Dendritic cell treated with granulocyte-macrophage colony-stimulating factor and Interleukin-4, amounts not matched to agents 40 ng/mL and 50 ng/mL, for 4 days (primary cell): Measurements from ENCODE around the gene TFR2.

Source experiments
- H3K27ac Mint-ChIP-seq: one replicate; pipeline ENCODE4 v1.8.0; 2022; ENCODE audit warnings: mild to moderate bottlenecking, mixed read lengths
- H3K27me3 Mint-ChIP-seq: one replicate; pipeline ENCODE4 v1.8.0; 2022; ENCODE audit warnings: mild to moderate bottlenecking, mixed read lengths
- H3K36me3 Mint-ChIP-seq: one replicate; pipeline ENCODE4 v1.8.0; 2022; ENCODE audit warnings: low read depth, mixed read lengths
- H3K4me1 Mint-ChIP-seq: one replicate; pipeline ENCODE4 v1.8.0; 2022; ENCODE audit warnings: low read depth, mixed read lengths
- H3K4me3 Mint-ChIP-seq: one replicate; pipeline ENCODE4 v1.8.0; 2022; ENCODE audit warnings: mild to moderate bottlenecking, moderate library complexity, mixed read lengths
- H3K9me3 Mint-ChIP-seq: one replicate; pipeline ENCODE4 v1.8.0; 2022; ENCODE audit warnings: mixed read lengths
- intact Hi-C: fragments of 100-400 bp; cut with micrococcal nuclease; formaldehyde crosslinking; loops from one replicate; pipeline ENCODE4 v1.15.0; 2022

Gene TFR2

DNA sequence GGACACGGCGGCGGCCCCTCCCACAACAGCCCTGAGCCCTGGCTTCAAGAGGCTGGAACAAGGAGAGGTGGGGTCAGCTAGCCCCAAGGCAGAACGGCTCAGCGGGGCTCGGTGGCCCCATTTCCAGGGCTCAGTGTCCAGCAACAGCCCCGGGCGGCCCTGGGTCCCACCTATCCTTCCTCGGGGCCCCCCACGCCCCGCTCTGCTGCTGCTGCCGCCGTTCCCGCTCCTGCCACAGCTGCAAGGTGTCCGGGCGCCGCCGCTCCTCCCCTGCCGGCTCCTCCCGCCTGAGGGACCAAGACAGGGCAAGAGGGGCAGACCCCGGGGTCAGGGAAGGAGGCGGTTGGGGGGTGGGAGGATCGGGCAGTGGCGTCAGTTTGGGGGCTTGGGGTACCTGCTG is 64.2 kb downstream of the TFR2 start:
- H3K9me3 Mint-ChIP-seq, result no peaks in the 10 kb centered on the region
- H3K27ac Mint-ChIP-seq, result no peak overlapping the region
- H3K27me3 Mint-ChIP-seq, result peaks cover 24% of the 10 kb centered on the region
- no peak overlapping the region for H3K4me3 Mint-ChIP-seq
- intact Hi-C loops, result no loop called here
- H3K36me3 Mint-ChIP-seq, result no peaks in the 10 kb centered on the region
- peaks cover 24% of the 10 kb centered on the region for H3K4me1 Mint-ChIP-seq

DNA sequence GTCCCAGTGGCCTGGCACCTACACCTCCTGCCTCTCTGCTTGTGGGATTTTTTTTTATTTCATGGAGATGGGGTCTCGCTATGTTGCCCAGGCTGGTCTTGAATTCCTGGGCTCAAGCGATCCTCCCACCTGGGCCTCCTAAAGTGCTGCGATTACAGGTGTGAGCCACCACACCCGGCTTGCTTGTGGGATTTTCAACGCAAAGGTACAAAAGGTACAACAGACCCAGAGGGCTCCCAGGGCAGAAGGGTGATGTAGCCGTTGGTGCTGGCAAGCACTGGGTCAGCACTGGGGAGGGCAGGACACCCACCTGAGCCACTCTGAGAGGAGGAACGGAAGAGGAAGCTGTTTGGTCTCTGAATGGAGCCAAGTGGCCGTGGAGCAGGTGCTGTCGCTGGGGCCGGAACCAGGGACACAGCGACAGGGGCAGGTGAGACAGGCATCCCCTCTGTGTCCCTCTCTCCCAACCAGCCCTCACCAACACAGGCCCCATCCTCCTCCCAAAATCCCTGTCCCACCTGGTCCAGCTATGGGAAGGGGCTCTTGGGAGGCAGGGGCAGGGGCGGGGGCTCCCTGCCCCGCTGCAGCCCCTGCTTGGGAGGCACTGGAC is 64.9 kb downstream of the TFR2 start:
- Mint-ChIP-seq H3K27me3 (peaks cover 30% of the 10 kb centered on the region), H3K4me3 (no peak overlapping the region), H3K4me1 (peaks cover 30% of the 10 kb centered on the region), H3K27ac (no peak overlapping the region), H3K36me3 (no peaks in the 10 kb centered on the region), H3K9me3 (no peaks in the 10 kb centered on the region)
- intact Hi-C loops, result no loop called here

DNA sequence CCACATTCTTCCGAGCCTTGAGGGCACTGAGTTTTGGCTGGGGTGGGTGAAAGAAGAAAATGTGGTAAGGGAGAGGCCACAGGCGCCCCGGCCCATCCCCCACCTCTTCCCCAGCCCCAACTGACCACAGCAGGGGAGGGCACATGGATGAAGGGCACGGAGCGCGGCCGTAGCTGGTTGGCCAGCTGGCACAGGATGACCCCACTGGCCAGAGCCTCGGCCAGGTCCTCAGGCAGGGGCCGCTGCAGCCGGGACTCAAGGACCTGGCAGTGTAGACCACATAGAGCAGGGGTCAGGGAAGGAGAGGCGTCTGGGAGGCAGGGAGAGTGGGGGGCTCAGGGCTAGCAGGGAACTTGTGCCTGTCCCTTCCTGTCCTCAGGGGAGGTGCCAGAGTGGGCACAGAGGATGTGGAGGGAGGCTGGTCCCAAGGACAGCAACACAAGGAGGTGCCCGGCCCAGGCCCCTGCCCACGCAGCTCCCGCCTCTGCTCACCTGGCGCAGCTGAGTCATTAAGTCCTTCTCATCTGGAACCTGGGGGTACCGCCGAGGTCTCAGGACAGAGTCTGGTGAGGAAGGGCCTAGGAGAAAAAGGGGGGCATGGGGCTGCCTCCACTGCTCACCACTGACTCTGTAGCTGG is 65.5 kb downstream of the TFR2 start:
- Mint-ChIP-seq H3K9me3 (no peaks in the 10 kb centered on the region), H3K4me1 (peaks cover 36% of the 10 kb centered on the region), H3K36me3 (no peaks in the 10 kb centered on the region), H3K4me3 (no peak overlapping the region), H3K27me3 (peaks cover 36% of the 10 kb centered on the region), H3K27ac (no peak overlapping the region)
- intact Hi-C loops, result no loop called here

DNA sequence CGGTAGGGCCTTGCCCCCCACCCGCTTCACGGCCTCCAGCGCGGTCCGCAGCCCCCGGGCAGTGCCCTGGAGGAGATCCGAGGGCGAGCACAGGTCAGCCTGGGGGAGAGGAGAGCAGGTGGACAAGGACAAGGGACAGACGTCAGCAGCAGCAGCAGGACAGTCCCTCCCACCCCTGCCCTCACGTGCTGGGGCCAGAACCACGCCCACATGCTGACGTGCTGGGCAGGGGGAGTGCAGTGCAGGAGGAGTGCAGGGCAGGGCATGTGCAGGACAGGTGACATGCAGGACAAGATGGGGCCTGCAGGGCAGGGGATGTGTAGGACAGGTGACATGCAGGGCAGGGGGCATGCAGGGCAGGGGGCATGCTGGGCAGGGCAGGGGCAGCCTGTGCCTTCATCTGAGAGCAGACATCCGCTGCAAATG is 66.1 kb downstream of the TFR2 start:
- no peak overlapping the region for H3K27ac Mint-ChIP-seq

DNA sequence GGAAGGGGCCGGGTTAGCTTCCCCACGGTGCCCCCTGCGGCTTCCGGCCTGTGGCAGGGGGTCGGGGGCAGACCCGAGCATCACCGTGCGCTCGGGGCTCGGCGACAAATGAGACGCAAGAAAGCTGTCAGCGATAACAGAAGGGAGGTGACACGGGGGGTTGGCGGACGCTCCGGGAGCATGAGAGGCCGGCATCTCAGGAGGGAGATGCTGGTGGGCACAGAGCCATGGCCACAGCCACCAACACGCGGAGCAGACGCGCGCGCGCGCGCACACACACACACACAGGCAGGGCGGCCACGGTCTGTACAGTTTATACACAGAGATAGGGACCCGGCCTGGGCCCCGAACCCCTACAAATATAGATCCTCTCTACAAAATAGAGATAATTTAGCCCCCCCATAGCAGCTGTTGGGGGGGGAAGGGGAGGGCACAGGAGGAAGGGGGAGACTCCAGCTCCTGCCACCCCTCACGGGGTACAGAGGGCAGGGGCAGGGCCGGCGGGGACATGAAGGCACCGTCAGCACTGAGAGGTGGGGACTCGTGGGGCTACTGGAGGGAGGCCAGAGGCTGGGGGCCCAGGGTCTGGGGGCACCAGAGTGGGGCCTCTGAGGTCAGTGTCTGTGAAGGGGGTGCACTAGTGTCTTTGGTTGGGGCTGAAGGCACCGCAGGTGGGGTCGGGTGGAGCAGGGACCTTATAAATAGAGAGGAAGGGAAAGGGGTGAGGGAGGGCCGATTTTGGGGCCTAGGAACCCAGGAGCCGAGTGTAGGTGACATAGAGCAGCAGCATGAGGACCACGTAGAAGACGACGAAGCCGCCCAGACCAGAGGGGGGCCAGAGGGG is 66.8 kb downstream of the TFR2 start:
- intact Hi-C loops, result no loop called here
- Mint-ChIP-seq H3K27ac (no peak overlapping the region), H3K4me1 (peaks cover 48% of the 10 kb centered on the region), H3K27me3 (peaks cover 47% of the 10 kb centered on the region), H3K9me3 (no peaks in the 10 kb centered on the region), H3K4me3 (no peak overlapping the region), H3K36me3 (no peaks in the 10 kb centered on the region)

More for the DNA sequence above, 66.1 kb downstream of the TFR2 start:
- Mint-ChIP-seq H3K4me3 (no peak overlapping the region), H3K9me3 (no peaks in the 10 kb centered on the region), H3K4me1 (peaks cover 43% of the 10 kb centered on the region), H3K36me3 (no peaks in the 10 kb centered on the region), H3K27me3 (peaks cover 42% of the 10 kb centered on the region)
- intact Hi-C loops, result no loop called here

DNA sequence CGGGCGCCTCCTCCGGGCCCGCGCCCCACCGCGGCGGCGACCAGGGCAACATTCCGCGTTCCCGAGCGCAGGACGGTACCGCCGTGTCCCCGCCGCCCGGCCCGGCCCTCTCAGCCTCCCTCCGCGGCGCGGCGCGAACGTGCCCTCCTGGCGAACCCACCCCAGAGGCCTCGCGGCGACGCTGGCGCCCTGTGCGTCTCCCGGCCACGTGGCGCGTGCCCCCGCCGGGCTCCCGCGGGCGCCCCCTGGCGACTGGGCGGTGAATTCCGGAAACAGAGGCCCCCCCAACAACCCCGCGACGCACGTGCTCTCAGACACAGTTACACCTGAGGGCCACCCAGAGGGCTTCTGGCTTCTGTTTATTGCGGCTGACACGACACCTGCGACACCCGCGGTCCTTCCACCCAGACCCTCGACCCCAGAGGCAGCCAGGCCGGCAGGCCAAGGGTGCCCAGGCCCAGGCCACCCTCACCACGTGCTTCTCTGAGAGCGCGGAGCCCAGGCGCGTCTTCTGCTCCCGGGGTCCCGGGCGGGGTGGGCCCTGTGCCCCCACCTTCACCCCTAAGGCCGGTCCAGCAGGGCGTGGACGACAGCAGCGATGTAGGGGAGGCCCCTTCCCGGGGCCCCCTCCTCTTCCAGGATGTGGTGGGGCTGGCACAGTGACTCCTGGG is 67.5 kb downstream of the TFR2 start, which contains the start of gene SAP25:
Gene SAP25 (minus strand): TSS at position 210 of the 671 bp plus-strand sequence. CDS start 158 bp downstream, at position 52.
- H3K27me3 Mint-ChIP-seq, result peaks cover 55% of the 10 kb centered on the region
- H3K4me1 Mint-ChIP-seq, result peaks cover 56% of the 10 kb centered on the region
- H3K27ac Mint-ChIP-seq, result no peak within 1 kb of the TSS
- no peaks in the 10 kb centered on the region for H3K36me3 Mint-ChIP-seq
- H3K9me3 Mint-ChIP-seq, result no peaks in the 10 kb centered on the region
- H3K4me3 Mint-ChIP-seq, result no peak within 1 kb of the TSS
- intact Hi-C loops, result no loop called here

DNA sequence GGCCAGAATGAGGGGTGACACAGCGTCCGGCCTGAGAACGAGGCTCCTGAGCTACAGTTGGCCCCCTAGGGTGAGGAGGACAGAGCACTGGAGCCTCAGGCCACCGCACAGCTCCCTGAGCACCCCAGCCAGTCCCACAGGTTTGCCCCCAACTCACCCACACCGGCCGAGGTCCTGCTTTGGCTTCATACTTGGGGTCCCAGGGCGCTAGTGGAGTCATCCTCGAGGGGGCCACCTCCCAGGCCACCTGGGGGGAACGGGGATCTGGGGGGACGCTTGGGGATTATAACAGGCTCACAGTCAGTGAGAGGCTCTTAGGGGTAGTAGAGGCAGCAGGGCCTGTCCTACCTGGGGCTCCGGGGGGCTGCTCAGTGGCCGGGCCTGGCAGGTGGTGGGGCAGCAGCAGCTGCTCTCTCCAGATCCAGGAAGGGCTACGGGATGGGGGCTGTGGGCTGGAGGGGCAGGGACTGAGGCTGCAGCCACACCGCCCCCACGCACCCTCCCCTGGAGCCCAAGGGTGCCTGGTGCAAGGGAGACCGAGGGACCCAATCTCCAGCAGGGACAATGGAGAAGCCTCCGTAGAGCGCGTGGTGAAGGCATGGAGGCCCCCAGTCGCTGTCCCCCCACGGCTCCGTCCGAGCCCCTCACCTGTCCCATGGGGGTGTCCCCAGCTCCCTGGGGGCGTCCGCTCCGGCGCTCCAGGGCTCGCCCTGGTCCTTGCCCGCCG is 68.2 kb downstream of the TFR2 start:
- no peak overlapping the region for H3K4me3 Mint-ChIP-seq
- no peaks in the 10 kb centered on the region for H3K36me3 Mint-ChIP-seq
- peaks cover 59% of the 10 kb centered on the region for H3K27me3 Mint-ChIP-seq
- no peak overlapping the region for H3K27ac Mint-ChIP-seq
- peaks cover 61% of the 10 kb centered on the region for H3K4me1 Mint-ChIP-seq
- intact Hi-C loops, result no loop called here
- H3K9me3 Mint-ChIP-seq, result no peaks in the 10 kb centered on the region

DNA sequence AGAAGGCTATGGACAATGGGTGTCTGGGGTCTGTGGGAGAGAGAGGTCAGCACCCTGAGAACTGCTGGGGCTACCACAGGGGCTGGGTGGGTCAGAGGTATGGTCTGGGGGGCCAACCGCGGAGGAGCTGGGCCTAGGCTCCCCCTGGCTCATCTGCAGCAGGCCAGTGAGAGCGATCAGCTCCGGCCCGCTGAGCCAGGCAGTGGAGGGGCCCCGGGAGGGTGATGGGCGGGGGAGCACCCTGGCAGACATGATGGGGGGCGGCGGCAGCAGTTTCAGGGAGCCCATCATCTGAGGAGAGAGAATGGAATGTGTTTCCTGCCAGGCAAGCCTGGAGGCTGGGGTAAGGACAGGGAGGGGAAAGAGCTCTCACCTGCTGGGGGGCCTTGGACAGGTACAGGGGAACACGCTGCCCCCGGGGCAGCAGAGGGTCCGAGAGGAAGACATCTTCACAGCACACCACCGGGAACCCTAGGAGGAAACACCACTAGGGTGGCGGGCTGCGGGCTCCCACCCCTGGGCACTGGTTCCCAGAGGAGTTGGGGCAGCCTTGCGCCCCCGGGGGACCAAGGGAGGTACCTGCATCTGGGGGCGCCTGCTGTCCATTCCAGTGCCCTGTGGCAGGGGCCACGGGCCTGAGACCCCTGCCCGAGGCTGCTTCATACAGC is 68.9 kb downstream of the TFR2 start:
- Mint-ChIP-seq H3K27ac (peak overlapping the region; percentile 30), H3K4me3 (no peak overlapping the region), H3K4me1 (peaks cover 61% of the 10 kb centered on the region), H3K36me3 (no peaks in the 10 kb centered on the region), H3K27me3 (peaks cover 61% of the 10 kb centered on the region), H3K9me3 (no peaks in the 10 kb centered on the region)
- intact Hi-C loops, result no loop called here

DNA sequence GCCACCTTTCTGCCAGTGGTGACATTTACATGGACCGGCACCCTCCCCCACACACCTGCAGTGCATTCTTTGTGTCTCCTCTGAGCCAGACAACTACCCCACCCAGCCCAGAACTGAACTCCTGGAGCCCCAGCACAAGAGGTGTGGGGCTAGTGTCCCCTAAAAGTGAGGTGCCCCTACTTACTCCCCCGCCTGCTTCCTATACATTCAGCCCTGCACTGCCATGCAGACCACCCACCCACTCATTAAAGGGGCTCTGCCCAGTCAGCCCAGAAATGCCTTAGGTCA is 69.6 kb downstream of the TFR2 start:
- Mint-ChIP-seq H3K4me3 (no peak overlapping the region), H3K9me3 (no peaks in the 10 kb centered on the region)
- intact Hi-C loops, result no loop called here

DNA sequence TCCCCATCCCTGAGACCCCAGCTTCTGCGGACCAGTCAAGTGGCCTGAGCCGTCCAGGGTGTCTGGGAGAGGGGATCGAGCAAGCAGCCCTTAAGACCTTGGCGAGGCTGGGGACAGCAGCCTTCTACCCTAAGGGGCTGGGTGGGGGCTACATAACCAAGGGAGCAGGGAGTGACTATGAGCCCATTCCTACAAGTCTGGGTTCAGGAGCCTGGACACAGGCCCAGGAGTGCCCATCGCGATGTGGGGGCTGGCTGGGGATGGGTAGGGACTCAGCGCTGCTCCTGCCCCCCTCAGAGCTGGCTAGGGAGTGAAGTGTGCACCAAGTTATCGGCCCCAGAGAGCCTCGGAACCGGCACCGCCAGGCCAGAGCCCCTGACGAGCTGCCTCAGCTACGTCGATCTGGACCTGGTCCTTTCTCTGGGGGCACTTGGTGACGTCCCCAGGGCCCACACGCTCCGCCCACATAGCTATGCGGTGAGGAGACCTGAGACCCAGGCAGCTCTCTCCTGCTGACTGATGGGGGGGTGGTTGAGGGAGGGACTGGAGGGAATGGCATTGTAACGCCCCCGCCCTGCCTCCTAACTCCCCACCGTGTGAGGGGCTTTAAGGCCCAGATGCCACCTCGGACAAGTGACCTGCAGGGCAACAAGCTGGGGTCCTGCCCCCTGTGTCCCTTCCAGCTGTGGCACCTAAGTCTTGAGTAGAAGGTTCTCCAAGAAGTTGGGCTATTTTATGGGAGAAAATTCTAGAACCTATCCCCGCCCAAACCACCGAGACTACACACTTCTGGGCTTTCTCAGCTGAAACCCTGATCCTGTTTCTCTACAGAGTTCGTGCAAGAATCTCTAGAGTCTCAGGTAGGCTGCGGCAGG is 70.2 kb downstream of the TFR2 start:
- peaks cover 61% of the 10 kb centered on the region for H3K27me3 Mint-ChIP-seq
- intact Hi-C loops, result no loop called here
- H3K27ac Mint-ChIP-seq, result no peak overlapping the region
- peaks cover 12% of the 10 kb centered on the region for H3K36me3 Mint-ChIP-seq
- H3K9me3 Mint-ChIP-seq, result no peaks in the 10 kb centered on the region
- peaks cover 61% of the 10 kb centered on the region for H3K4me1 Mint-ChIP-seq
- H3K4me3 Mint-ChIP-seq, result no peak overlapping the region

More for the DNA sequence above, 69.6 kb downstream of the TFR2 start:
- Mint-ChIP-seq H3K36me3 (peaks cover 6% of the 10 kb centered on the region), H3K27me3 (peaks cover 61% of the 10 kb centered on the region), H3K27ac (peak overlapping the region; percentile 30), H3K4me1 (peaks cover 61% of the 10 kb centered on the region)
